IMR-90 (cell line): ENCODE results near the gene PANK4. TPM values are rescaled to one million over a fixed set of nuclear protein-coding genes. Genes with fewer than 3 reads are reported as not detected.

Source experiments
- ATAC-seq: fragments of 200-7000 bp; cut with Tn5 transposase; 2 replicates; pipeline ENCODE4 v1.9.1; 2020; ENCODE audit warnings: low read depth, mild to moderate bottlenecking, moderate library complexity
- BruUV-seq: library from RNA; stranded (reverse); fragments of 400-500 nt; replicated peaks from 2 replicates; lab custom pipeline; 2021; lab: Mats Ljungman, UMichigan
- CTCF ChIA-PET: fragments of 300-600 bp; formaldehyde crosslinking; extraction: SDS; loops from one replicate; lab custom pipeline; 2021; ENCODE audit warnings: antibody characterized with exemption; lab: Yijun Ruan, JAX
- POLR2A ChIA-PET: fragments of 300-600 bp; sonication (Branson Sonifier 250); formaldehyde crosslinking; loops from one replicate; lab custom pipeline; 2022; ENCODE audit warnings: antibody characterized with exemption; ENCODE audit not compliant: unreplicated experiment; lab: Charles Lee
- DNase-seq: peaks from one replicate; pipeline ENCODE4 v3.0.0; 2013
- H2AFZ ChIP-seq: replicated peaks from 2 replicates; pipeline ENCODE3; 2013; ENCODE audit warnings: low read length, mild to moderate bottlenecking; ENCODE audit not compliant: poor library complexity
- H2AK5ac ChIP-seq: 2 replicates; pipeline ENCODE4 v1.6.1; 2013; ENCODE audit warnings: low read depth, low read length, inconsistent platforms
- H2AK9ac ChIP-seq: replicated peaks from 2 replicates; pipeline ENCODE3; 2013; ENCODE audit warnings: mild to moderate bottlenecking, low read depth, low read length, moderate library complexity; ENCODE audit not compliant: poor library complexity
- H2BK120ac ChIP-seq: 2 replicates; pipeline ENCODE4 v1.6.1; 2013; ENCODE audit warnings: low read depth, low read length, inconsistent platforms
- H2BK15ac ChIP-seq: 3 replicates; pipeline ENCODE4 v1.6.1; 2013; ENCODE audit warnings: low read depth, low read length, inconsistent platforms
- H2BK20ac ChIP-seq: 2 replicates; pipeline ENCODE4 v1.6.1; 2013; ENCODE audit warnings: low read depth, mild to moderate bottlenecking, inconsistent platforms, low read length, moderate library complexity
- H2BK5ac ChIP-seq: 2 replicates; pipeline ENCODE4 v1.6.1; 2013; ENCODE audit warnings: mild to moderate bottlenecking, low read depth, low read length, inconsistent platforms; ENCODE audit not compliant: poor library complexity, severe bottlenecking
- H3K14ac ChIP-seq: replicated peaks from 2 replicates; pipeline ENCODE4 v1.6.1; 2013; ENCODE audit warnings: low read depth, low read length, inconsistent platforms
- H3K18ac ChIP-seq: 2 replicates; pipeline ENCODE4 v1.6.1; 2013; ENCODE audit warnings: low read depth, low read length, control low read depth
- H3K23ac ChIP-seq: 2 replicates; pipeline ENCODE4 v1.6.1; 2013; ENCODE audit warnings: low read depth, low read length, inconsistent platforms
- H3K27ac ChIP-seq: 2 replicates; pipeline ENCODE4 v1.5.1; 2013; ENCODE audit warnings: mild to moderate bottlenecking, control low read depth, low read length; ENCODE audit not compliant: insufficient read depth
- H3K27me3 ChIP-seq: 2 replicates; pipeline ENCODE4 v1.6.1; 2013; ENCODE audit warnings: low read length; ENCODE audit not compliant: control insufficient read depth, insufficient read depth
- H3K36me3 ChIP-seq: 2 replicates; pipeline ENCODE4 v1.6.1; 2013; ENCODE audit warnings: low read length, mixed read lengths; ENCODE audit not compliant: control insufficient read depth, insufficient read depth
- H3K4ac ChIP-seq: 2 replicates; pipeline ENCODE4 v1.6.1; 2013; ENCODE audit warnings: low read depth, low read length, inconsistent platforms
- H3K4me1 ChIP-seq: 2 replicates; pipeline ENCODE4 v1.6.1; 2013; ENCODE audit warnings: low read length, mixed read lengths; ENCODE audit not compliant: control insufficient read depth, insufficient read depth
- H3K4me2 ChIP-seq: 2 replicates; pipeline ENCODE4 v1.6.1; 2013; ENCODE audit warnings: low read depth, mild to moderate bottlenecking, control low read depth, low read length, moderate library complexity
- H3K4me3 ChIP-seq: 2 replicates; pipeline ENCODE4 v1.5.1; 2013; ENCODE audit warnings: low read depth, mild to moderate bottlenecking, control low read depth, low read length, moderate library complexity; ENCODE audit not compliant: insufficient read depth
- H3K56ac ChIP-seq: 2 replicates; pipeline ENCODE4 v1.6.1; 2013; ENCODE audit warnings: low read length, inconsistent platforms; ENCODE audit not compliant: insufficient read depth; ENCODE audit errors: extremely low read depth
- H3K79me1 ChIP-seq, 2 experiments: 2 replicates each; pipeline ENCODE4 v1.6.1; 2013; ENCODE audit warnings: low read length in 2 of 2, inconsistent platforms in 1 of 2, low read depth in 1 of 2
- H3K9ac ChIP-seq: 2 replicates; pipeline ENCODE4 v1.6.1; 2013; ENCODE audit warnings: low read depth, low read length, control low read depth
- H3K9me1 ChIP-seq: 2 replicates; pipeline ENCODE4 v1.6.1; 2013; ENCODE audit warnings: low read length, inconsistent platforms; ENCODE audit not compliant: insufficient read depth
- H3K9me3 ChIP-seq: 2 replicates; pipeline ENCODE4 v1.6.1; 2013; ENCODE audit warnings: low read length; ENCODE audit not compliant: control insufficient read depth, insufficient read depth
- H4K20me1 ChIP-seq: 2 replicates; pipeline ENCODE4 v1.6.1; 2013; ENCODE audit warnings: low read length, inconsistent platforms; ENCODE audit not compliant: insufficient read depth
- H4K5ac ChIP-seq: 2 replicates; pipeline ENCODE4 v1.6.1; 2013; ENCODE audit warnings: mild to moderate bottlenecking, low read depth, low read length, control low read depth
- H4K8ac ChIP-seq, 2 experiments: 2 replicates each; pipeline ENCODE4 v1.6.1; 2013; ENCODE audit warnings: low read depth in 2 of 2, low read length in 2 of 2, control low read depth in 1 of 2, inconsistent platforms in 1 of 2
- H4K91ac ChIP-seq: 2 replicates; pipeline ENCODE4 v1.6.1; 2013; ENCODE audit warnings: low read depth, low read length, inconsistent platforms; ENCODE audit not compliant: insufficient read depth
- BHLHE40 ChIP-seq: fragments of 150-350 bp; IDR thresholded peaks from 2 replicates; pipeline ENCODE4 v1.6.1; 2016; ENCODE audit warnings: mild to moderate bottlenecking, low read depth, low read length
- CHD1 ChIP-seq: IDR thresholded peaks from 2 replicates; pipeline ENCODE4 v1.6.1; 2012; ENCODE audit warnings: low read depth, low read length, improper control_type of control experiment
- CTCF ChIP-seq: conservative IDR thresholded peaks from 2 replicates; pipeline ENCODE4 v1.5.1; 2012; ENCODE audit warnings: mild to moderate bottlenecking, low read depth, low read length, improper control_type of control experiment
- FOS ChIP-seq: fragments of 150-350 bp; IDR thresholded peaks from 2 replicates; pipeline ENCODE4 v1.6.1; 2016; ENCODE audit warnings: low read depth, low read length
- MAFK ChIP-seq: IDR thresholded peaks from 2 replicates; pipeline ENCODE4 v1.6.1; 2012; ENCODE audit warnings: low read depth, low read length, improper control_type of control experiment
- MXI1 ChIP-seq: IDR thresholded peaks from 2 replicates; pipeline ENCODE4 v1.6.1; 2012; ENCODE audit warnings: low read depth, mild to moderate bottlenecking, low read length, moderate library complexity, borderline replicate concordance
- POLR2A ChIP-seq: IDR thresholded peaks from 2 replicates; pipeline ENCODE4 v1.6.1; 2012; ENCODE audit warnings: mild to moderate bottlenecking, low read depth, low read length
- RFX5 ChIP-seq: IDR thresholded peaks from 2 replicates; pipeline ENCODE4 v1.8.0; 2012; ENCODE audit warnings: low read depth, mild to moderate bottlenecking, low read length, moderate library complexity
- SMC3 ChIP-seq: fragments of 150-350 bp; IDR thresholded peaks from 2 replicates; pipeline ENCODE4 v1.6.1; 2016; ENCODE audit warnings: low read depth, mild to moderate bottlenecking, antibody characterized with exemption, low read length, moderate library complexity
- WGBS, 2 experiments: methylation state at CpG; one replicate each; pipeline versions ENCODE4 v1.1.5 to v1.1.7; 2013; ENCODE audit warnings: missing lambda C conversion rate in 2 of 2; ENCODE audit not compliant: insufficient read length in 1 of 2; ENCODE audit errors: extremely low coverage in 2 of 2; 5-methylcytosine and 5-hydroxymethylcytosine counted together
- dilution Hi-C: fragments of 300-500 bp; cut with HindIII; formaldehyde crosslinking; loops from one replicate; pipeline ENCODE4 v1.14.3; 2018; ENCODE audit warnings: low sequenced_read_pairs; ENCODE audit not compliant: unreplicated experiment
- in situ Hi-C: fragments of 300-500 bp; cut with MboI; formaldehyde crosslinking; loops from 3 replicates; pipeline ENCODE4 v1.14.3; 2019; ENCODE audit warnings: low sequenced_read_pairs, inconsistent platforms, mixed read lengths
- intact Hi-C: fragments of 100-400 bp; cut with micrococcal nuclease; formaldehyde crosslinking; loops from 2 replicates; pipeline ENCODE4 v1.10.0; 2022
- polyA plus RNA-seq, 3 experiments: library from polyadenylated mRNA; depleted of rRNA; stranded (reverse); fragments of >200 nt; gene quantifications; 2 replicates each; pipeline ENCODE4 v1.2.3, GENCODE V29; 2012; ENCODE audit warnings: low replicate concordance in 1 of 3
- total RNA-seq: library from RNA; depleted of rRNA; stranded (reverse); fragments of >200 nt; gene quantifications from 2 replicates; pipeline ENCODE4 v1.2.3, GENCODE V29; 2012
- TF ChIP-seq, protein P1 (sequence below): fragments of 150-350 bp; IDR thresholded peaks from 2 replicates; pipeline ENCODE4 v1.6.1; 2016; ENCODE audit warnings: low read depth, mild to moderate bottlenecking, low read length, moderate library complexity, borderline replicate concordance
- TF ChIP-seq, protein P2 (sequence below): fragments of 150-350 bp; IDR thresholded peaks from 2 replicates; pipeline ENCODE4 v1.6.1; 2017; ENCODE audit warnings: mild to moderate bottlenecking, antibody characterized with exemption, low read length, low read depth

The PANK4 gene
- total and polyA plus RNA-seq, 2 of the 4 experiments (the other 2 are of a cell fraction): 14.0 to 18.5 TPM

DNA sequence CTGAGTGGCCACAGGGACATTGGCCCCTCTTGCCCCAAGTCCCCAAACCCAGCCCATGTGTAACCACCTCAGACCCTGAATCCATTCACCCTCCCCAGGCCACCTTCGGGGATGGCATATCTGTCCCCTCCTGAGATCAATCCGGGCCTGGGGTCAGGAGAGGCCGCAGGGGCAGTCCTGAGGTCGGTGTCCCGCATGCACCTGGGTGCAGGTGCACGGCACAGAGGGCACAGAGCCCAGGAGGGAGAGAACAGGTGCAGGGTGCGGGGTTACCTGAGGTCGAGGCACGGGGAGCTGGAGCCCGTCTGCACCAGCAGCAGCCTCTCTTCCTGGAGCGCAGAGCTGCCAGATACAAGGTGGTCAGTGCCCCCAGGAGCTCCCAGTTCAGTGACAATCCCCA is 16.8 kb downstream of the PANK4 start:
- H3K9ac ChIP-seq: no peak overlapping the region
- ChIA-PET POLR2A (no interaction called here), CTCF (no interaction called here)
- no peak overlapping the region for H3K14ac ChIP-seq
- H2AFZ ChIP-seq: no peak overlapping the region
- peaks cover 2% of the 10 kb centered on the region; the same call in 1 of the 2 replicates for H3K27me3 ChIP-seq
- H3K9me3 ChIP-seq: no peaks in the 10 kb centered on the region
- no peak overlapping the region for H2AK9ac ChIP-seq
- ATAC-seq: no peak
- H2AK5ac ChIP-seq: no peak overlapping the region
- no peak overlapping the region for H4K8ac ChIP-seq
- no peak overlapping the region for H3K4ac ChIP-seq
- H3K4me3 ChIP-seq: no peak overlapping the region
- no peak overlapping the region for H4K5ac ChIP-seq
- no peak overlapping the region for H4K91ac ChIP-seq
- H2BK15ac ChIP-seq: no peak overlapping the region
- TF ChIP-seq SMC3 (no peak), FOS (no peak), POLR2A (no peak), BHLHE40 (no peak), MAFK (no peak), CTCF (no peak), CHD1 (no peak), MXI1 (no peak), RFX5 (no peak)
- TF ChIP-seq, protein P1, sequence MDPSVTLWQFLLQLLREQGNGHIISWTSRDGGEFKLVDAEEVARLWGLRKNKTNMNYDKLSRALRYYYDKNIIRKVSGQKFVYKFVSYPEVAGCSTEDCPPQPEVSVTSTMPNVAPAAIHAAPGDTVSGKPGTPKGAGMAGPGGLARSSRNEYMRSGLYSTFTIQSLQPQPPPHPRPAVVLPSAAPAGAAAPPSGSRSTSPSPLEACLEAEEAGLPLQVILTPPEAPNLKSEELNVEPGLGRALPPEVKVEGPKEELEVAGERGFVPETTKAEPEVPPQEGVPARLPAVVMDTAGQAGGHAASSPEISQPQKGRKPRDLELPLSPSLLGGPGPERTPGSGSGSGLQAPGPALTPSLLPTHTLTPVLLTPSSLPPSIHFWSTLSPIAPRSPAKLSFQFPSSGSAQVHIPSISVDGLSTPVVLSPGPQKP: no peak
- TF ChIP-seq, protein P2, sequence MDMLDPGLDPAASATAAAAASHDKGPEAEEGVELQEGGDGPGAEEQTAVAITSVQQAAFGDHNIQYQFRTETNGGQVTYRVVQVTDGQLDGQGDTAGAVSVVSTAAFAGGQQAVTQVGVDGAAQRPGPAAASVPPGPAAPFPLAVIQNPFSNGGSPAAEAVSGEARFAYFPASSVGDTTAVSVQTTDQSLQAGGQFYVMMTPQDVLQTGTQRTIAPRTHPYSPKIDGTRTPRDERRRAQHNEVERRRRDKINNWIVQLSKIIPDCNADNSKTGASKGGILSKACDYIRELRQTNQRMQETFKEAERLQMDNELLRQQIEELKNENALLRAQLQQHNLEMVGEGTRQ: no peak
- no peak overlapping the region for H3K23ac ChIP-seq
- intact Hi-C loops (no loop called here), dilution Hi-C loops (no loop called here), in situ Hi-C loops (no loop called here)
- no peak overlapping the region for H3K27ac ChIP-seq
- H3K56ac ChIP-seq: no peak overlapping the region
- H3K4me1 ChIP-seq: peaks cover 1% of the 10 kb centered on the region; the same call in 1 of the 2 replicates
- WGBS, 2 experiments: 88% methylated on average over 4 of the region's 11 CpGs; no CpG with 5 or more reads in 1 of the 2 experiments
- no peak overlapping the region for H2BK20ac ChIP-seq
- no peak overlapping the region for H2BK120ac ChIP-seq
- no peak overlapping the region for H3K18ac ChIP-seq
- H3K36me3 ChIP-seq: peaks cover 54% of the 10 kb centered on the region
- BruUV-seq: no TSS peak
- no peak overlapping the region for H2BK5ac ChIP-seq
- H3K4me2 ChIP-seq: no peak overlapping the region
- no peaks in the 10 kb centered on the region for H3K9me1 ChIP-seq
- H4K20me1 ChIP-seq: peaks cover 3% of the 10 kb centered on the region; the same call in 1 of the 2 replicates
- no peak for DNase-seq
- peaks cover 0 to 6% of the 10 kb centered on the region in 2 experiments; a peak in 1 of 4 replicates for H3K79me1 ChIP-seq
